ENCODE results near the gene CFAP299. TPM values are rescaled to one million over a fixed set of nuclear protein-coding genes. Genes with fewer than 3 reads are reported as not detected.
A peak's percentile ranks its signal among the peaks of the same experiment; 100 is the strongest.
"Not testable (repeated sequence)": the region's sequence is repeated elsewhere in the genome, so short reads cannot be mapped to it uniquely, and the experiment has no call there.

Gene CFAP299
- total RNA-seq, 3 donors from 2014 or later = not detected

DNA sequence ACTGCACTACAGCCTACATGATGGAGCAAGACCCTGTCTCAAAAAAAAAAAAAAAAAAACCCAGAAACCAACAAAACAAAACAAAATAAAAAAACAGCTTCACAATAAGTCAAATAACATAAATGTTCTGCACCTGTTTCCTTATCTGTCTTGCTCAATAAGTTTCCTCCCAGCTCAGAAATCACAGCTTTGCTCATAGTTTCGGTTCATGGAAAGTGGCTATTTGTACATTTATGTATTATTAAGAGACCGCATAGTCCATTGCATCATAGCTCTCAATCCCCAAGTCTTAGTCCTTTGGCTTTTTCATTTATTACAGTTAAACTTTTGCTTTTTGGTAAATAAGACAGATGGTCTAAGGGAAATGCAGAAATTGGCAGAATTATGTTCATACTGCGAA lies 24.4 kb upstream of the CFAP299 start:
- no peak for DNase-seq
- no peaks in the 10 kb centered on the region for H3K36me3 Mint-ChIP-seq (ENCODE audit: insufficient read depth)
- H3K27me3 Mint-ChIP-seq (ENCODE audit: low read depth) = peaks cover 30% of the 10 kb centered on the region
- H3K4me3 Mint-ChIP-seq = no peak overlapping the region
- no peaks in the 10 kb centered on the region for H3K4me1 Mint-ChIP-seq (ENCODE audit: low read depth)
- ATAC-seq = no peak
- H3K9me3 Mint-ChIP-seq = no peaks in the 10 kb centered on the region

DNA sequence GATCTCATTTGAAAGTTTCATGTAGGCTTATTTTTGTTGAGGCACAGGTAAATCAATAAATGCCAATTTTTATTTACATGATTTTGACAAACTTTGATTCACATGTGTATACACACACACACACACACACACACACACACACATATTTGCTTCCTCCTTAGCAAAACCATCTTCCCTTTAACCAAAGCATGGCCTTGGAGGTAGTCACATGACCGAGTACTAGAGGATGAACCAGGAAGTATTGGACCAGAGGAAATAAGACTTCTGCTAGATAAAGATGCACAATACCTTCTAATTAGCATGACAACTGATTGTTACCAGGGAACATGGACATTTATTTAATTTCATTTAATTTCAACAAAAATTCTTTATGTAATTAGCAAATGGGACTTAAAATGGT lies 23.4 kb upstream of the CFAP299 start:
- ATAC-seq = no peak
- no peaks in the 10 kb centered on the region for H3K9me3 Mint-ChIP-seq
- no peak overlapping the region for H3K4me3 Mint-ChIP-seq
- H3K4me1 Mint-ChIP-seq (ENCODE audit: low read depth) = no peaks in the 10 kb centered on the region
- DNase-seq = no peak
- no peaks in the 10 kb centered on the region for H3K36me3 Mint-ChIP-seq (ENCODE audit: insufficient read depth)
- H3K27me3 Mint-ChIP-seq (ENCODE audit: low read depth) = peaks cover 23% of the 10 kb centered on the region

DNA sequence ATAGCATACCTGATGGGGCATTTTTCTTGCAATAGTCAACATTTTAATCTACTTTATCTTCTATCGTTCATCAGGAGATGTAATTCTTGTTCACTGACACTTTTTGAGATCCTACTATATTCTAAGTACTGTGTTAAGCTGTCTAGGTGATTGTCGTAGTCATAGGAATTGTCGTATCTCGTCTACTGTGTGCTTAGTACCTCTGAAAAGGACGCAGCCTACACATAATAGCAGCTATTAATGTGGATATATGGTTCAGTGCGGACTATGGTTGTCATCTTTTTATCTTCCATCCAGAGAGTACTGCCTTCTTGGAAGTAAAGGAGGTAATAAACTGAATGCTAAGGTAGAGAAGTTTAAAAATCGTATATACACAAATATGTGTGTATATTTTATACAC lies 21.9 kb upstream of the CFAP299 start:
- Mint-ChIP-seq H3K36me3 (ENCODE audit: insufficient read depth) (no peaks in the 10 kb centered on the region), H3K9me3 (no peaks in the 10 kb centered on the region), H3K27me3 (ENCODE audit: low read depth) (peaks cover 17% of the 10 kb centered on the region), H3K4me3 (no peak overlapping the region), H3K4me1 (ENCODE audit: low read depth) (no peaks in the 10 kb centered on the region)
- DNase-seq (no peak), ATAC-seq (no peak)

- not testable (repeated sequence) for DNase-seq; H3K9me3 Mint-ChIP-seq; ATAC-seq; H3K4me3 Mint-ChIP-seq; H3K36me3 Mint-ChIP-seq (ENCODE audit: insufficient read depth); H3K4me1 Mint-ChIP-seq (ENCODE audit: low read depth)
- peaks cover 11% of the 10 kb centered on the region for H3K27me3 Mint-ChIP-seq (ENCODE audit: low read depth)
These were observed 19.7 kb upstream of the CFAP299 start for GRCh38 chr4:80315848-80316247.

- H3K27me3 Mint-ChIP-seq (ENCODE audit: low read depth) = peaks cover 8% of the 10 kb centered on the region
- peaks cover 3% of the 10 kb centered on the region for H3K4me1 Mint-ChIP-seq (ENCODE audit: low read depth)
- DNase-seq (no peak), ATAC-seq (no peak)
- H3K4me3 Mint-ChIP-seq = no peak overlapping the region
- no peaks in the 10 kb centered on the region for H3K36me3 Mint-ChIP-seq (ENCODE audit: insufficient read depth)
- H3K9me3 Mint-ChIP-seq = no peaks in the 10 kb centered on the region
These were observed 14.2 kb upstream of the CFAP299 start for GRCh38 chr4:80321341-80321740.

DNA sequence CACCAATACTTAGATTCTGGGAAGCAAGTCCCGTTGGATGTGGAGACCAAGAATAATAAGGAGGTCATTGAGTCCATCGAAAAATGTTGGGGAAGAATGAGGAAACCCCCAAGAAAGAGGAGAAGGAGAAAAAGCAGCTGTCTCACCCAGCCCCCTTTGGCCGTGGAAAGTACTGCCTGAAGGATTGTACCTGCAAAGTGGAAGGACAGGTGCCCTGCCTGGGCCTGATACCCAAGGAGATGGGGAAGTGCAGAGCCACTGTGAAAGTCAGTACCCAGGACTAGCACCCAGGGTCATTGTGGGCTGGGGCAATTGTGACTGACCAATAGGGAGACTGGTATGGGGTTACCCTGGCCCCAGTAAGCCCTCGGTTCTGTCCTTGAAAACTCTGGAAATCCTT lies 13.8 kb upstream of the CFAP299 start:
- no peak overlapping the region for H3K4me3 Mint-ChIP-seq
- DNase-seq = no peak

DNA sequence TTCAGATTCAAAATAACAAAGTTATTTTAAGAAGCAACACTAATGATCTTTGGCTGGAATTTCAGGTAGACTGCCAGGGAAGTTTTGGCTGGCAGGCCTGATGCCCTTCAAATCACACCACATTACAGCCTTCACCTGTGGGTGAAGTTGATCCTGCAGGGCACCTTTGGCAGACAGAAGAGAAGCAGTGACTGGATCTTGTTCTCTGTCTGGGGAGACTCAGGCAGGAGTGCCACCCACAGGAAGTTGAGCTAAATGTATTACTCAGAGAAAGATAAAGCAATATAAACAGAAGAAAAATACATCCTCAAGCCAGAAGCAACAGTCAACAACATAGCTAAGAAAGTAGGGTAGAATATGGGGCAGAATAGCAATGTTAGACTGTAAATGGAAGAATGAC lies 12.8 kb upstream of the CFAP299 start:
- H3K36me3 Mint-ChIP-seq (ENCODE audit: insufficient read depth) = no peaks in the 10 kb centered on the region
- peaks cover 3% of the 10 kb centered on the region for H3K4me1 Mint-ChIP-seq (ENCODE audit: low read depth)
- H3K27me3 Mint-ChIP-seq (ENCODE audit: low read depth) = peaks cover 8% of the 10 kb centered on the region
- no peak overlapping the region for H3K4me3 Mint-ChIP-seq
- no peak for DNase-seq
- H3K9me3 Mint-ChIP-seq = no peaks in the 10 kb centered on the region
- ATAC-seq = no peak

More for the DNA sequence above, 13.8 kb upstream of the CFAP299 start:
- H3K27me3 Mint-ChIP-seq (ENCODE audit: low read depth) = peaks cover 8% of the 10 kb centered on the region
- ATAC-seq = no peak
- no peaks in the 10 kb centered on the region for H3K9me3 Mint-ChIP-seq
- H3K4me1 Mint-ChIP-seq (ENCODE audit: low read depth) = peaks cover 3% of the 10 kb centered on the region
- no peaks in the 10 kb centered on the region for H3K36me3 Mint-ChIP-seq (ENCODE audit: insufficient read depth)

DNA sequence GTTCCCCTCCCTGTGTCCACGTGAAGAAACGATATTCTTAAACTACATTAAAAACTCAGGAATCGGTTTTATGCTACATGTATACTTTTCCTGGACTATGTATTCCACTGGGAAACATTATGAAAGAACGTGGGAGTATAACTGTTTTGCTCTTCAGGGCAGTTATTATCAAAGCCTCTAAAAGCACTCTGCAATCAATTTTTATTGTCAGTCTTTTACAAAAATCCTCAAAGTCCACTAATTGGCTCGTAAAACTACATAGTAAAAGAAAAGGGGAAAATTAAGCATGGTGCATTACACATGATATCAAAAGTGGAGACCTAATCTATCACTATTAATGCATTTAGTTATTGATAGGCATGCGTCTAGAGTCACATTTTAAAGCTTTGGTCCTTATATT lies 11.4 kb upstream of the CFAP299 start:
- no peak for DNase-seq
- Mint-ChIP-seq H3K9me3 (no peaks in the 10 kb centered on the region), H3K36me3 (ENCODE audit: insufficient read depth) (no peaks in the 10 kb centered on the region), H3K4me1 (ENCODE audit: low read depth) (peaks cover 3% of the 10 kb centered on the region), H3K4me3 (no peak overlapping the region), H3K27me3 (ENCODE audit: low read depth) (peaks cover 7% of the 10 kb centered on the region)
- no peak for ATAC-seq

- no peak for DNase-seq
- no peak overlapping the region for H3K4me3 Mint-ChIP-seq
- no peaks in the 10 kb centered on the region for H3K36me3 Mint-ChIP-seq (ENCODE audit: insufficient read depth)
- H3K9me3 Mint-ChIP-seq = no peaks in the 10 kb centered on the region
- ATAC-seq = no peak
- peaks cover 17% of the 10 kb centered on the region for H3K27me3 Mint-ChIP-seq (ENCODE audit: low read depth)
- peaks cover 12% of the 10 kb centered on the region for H3K4me1 Mint-ChIP-seq (ENCODE audit: low read depth)
These were observed 3.8 kb upstream of the CFAP299 start for GRCh38 chr4:80331693-80332092.

GRCh38 chr4:80333121-80333520 lies 2.4 kb upstream of the CFAP299 start:
- no peaks in the 10 kb centered on the region for H3K9me3 Mint-ChIP-seq
- ATAC-seq = no peak
- no peaks in the 10 kb centered on the region for H3K36me3 Mint-ChIP-seq (ENCODE audit: insufficient read depth)

GRCh38 chr4:80334568-80334967 lies 962 bp upstream of the CFAP299 start:
- no peaks in the 10 kb centered on the region for H3K9me3 Mint-ChIP-seq
- ATAC-seq = no peak
- no peaks in the 10 kb centered on the region for H3K36me3 Mint-ChIP-seq (ENCODE audit: insufficient read depth)
- no peak for DNase-seq
- peaks cover 23% of the 10 kb centered on the region for H3K27me3 Mint-ChIP-seq (ENCODE audit: low read depth)
- H3K4me1 Mint-ChIP-seq (ENCODE audit: low read depth) = peaks cover 12% of the 10 kb centered on the region
- H3K4me3 Mint-ChIP-seq = no peak overlapping the region

More at GRCh38 chr4:80333121-80333520, 2.4 kb upstream of the CFAP299 start:
- DNase-seq = no peak
- Mint-ChIP-seq H3K4me3 (no peak overlapping the region), H3K27me3 (ENCODE audit: low read depth) (peaks cover 18% of the 10 kb centered on the region), H3K4me1 (ENCODE audit: low read depth) (peaks cover 12% of the 10 kb centered on the region)

GRCh38 chr4:80335226-80335553 lies 340 bp upstream of the CFAP299 start:
- H3K27me3 Mint-ChIP-seq (ENCODE audit: low read depth) = peaks cover 23% of the 10 kb centered on the region
- H3K9me3 Mint-ChIP-seq = no peaks in the 10 kb centered on the region
- DNase-seq = no peak
- H3K4me1 Mint-ChIP-seq (ENCODE audit: low read depth) = peaks cover 12% of the 10 kb centered on the region
- H3K4me3 Mint-ChIP-seq = peak overlapping the region; percentile 79
- no peak for ATAC-seq
- no peaks in the 10 kb centered on the region for H3K36me3 Mint-ChIP-seq (ENCODE audit: insufficient read depth)

DNA sequence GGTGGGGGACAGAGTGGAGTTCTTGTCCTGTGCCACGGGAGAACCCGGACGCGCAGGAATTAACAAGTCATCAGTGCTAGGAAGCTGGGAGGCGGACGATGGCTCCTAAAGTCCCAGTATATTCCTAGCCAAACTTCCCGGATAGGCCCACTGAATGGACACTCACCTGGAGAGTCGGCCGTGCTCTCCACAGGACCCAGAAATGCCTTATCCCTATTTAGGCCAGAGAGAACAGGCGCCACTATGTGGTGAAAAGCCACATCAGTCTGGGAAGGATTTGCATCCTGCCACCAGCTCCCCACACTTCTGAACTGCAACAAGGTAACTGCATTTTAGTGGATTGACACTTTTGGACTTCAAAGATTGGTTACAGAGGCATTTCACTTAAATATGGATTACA lies 1.1 kb downstream of the CFAP299 start:
- H3K4me1 Mint-ChIP-seq (ENCODE audit: low read depth) = peaks cover 12% of the 10 kb centered on the region
- H3K27me3 Mint-ChIP-seq (ENCODE audit: low read depth) = peaks cover 23% of the 10 kb centered on the region
- no peaks in the 10 kb centered on the region for H3K36me3 Mint-ChIP-seq (ENCODE audit: insufficient read depth)
- no peak for DNase-seq
- no peak for ATAC-seq
- peaks cover under 1% of the 10 kb centered on the region for H3K9me3 Mint-ChIP-seq
- no peak overlapping the region for H3K4me3 Mint-ChIP-seq

DNA sequence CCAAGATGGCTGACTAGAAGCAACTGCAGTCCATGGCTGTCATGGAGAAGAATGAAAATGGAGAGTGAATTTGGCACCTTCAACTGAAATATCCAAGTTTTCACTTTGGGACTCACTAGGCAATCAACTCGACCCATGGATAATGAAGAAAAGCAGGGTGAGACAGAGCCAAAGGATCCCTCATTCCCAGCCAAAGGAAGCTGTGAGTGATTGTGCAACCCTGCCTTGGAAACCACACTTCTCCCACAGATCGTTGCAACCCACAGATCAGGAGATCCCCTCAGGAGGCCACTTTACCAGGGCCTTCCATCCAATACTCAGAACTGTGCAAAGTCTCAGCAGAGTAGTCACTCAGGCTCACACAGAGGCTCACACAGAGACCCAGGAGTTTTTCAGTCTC lies 4.5 kb downstream of the CFAP299 start:
- H3K27me3 Mint-ChIP-seq (ENCODE audit: low read depth) = peaks cover 20% of the 10 kb centered on the region
- H3K36me3 Mint-ChIP-seq (ENCODE audit: insufficient read depth) = no peaks in the 10 kb centered on the region
- DNase-seq = no peak
- H3K4me1 Mint-ChIP-seq (ENCODE audit: low read depth) = peaks cover 22% of the 10 kb centered on the region
- no peak overlapping the region for H3K4me3 Mint-ChIP-seq
- peaks cover 20% of the 10 kb centered on the region for H3K9me3 Mint-ChIP-seq
- no peak for ATAC-seq

DNA sequence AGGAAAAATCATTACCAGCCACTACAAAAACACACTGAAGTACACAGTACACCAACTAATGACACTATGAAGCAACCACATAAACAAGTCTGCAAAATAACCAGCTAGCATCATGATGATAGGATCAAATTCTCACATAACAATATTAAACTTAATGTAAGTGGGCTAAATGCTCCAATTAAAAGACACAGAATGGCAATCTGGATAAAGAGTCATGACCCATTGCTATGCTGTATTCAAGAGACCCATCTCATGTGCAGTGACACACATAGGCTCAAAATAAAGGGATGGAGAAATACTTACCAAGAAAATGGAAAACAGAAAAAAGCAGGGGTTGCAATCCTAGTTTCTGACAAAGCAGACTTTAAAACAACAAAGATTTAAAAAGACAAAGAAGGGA lies 7.2 kb downstream of the CFAP299 start:
- not testable (repeated sequence) for H3K4me1 Mint-ChIP-seq (ENCODE audit: low read depth); H3K4me3 Mint-ChIP-seq; ATAC-seq; H3K36me3 Mint-ChIP-seq (ENCODE audit: insufficient read depth); DNase-seq
- Mint-ChIP-seq H3K9me3 (peaks cover 20% of the 10 kb centered on the region), H3K27me3 (ENCODE audit: low read depth) (peaks cover 20% of the 10 kb centered on the region)

DNA sequence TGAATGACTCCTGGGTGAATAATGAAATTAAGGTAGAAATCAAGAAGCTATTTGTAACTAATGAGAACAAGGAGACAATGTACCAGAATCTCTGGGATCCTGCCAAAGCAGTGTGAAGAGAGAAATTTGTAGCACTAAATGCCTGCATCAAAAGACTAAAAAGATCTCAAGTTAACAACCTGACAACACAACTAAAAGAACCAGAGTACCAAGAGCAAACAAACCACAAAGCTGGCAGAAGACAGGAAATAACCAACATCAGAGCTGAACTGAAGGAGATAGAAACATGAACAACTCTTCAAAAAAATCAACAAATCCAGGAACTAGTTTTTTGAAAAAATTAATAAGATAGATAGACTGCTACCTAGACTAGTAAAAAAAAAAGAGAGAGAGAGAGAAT lies 8.4 kb downstream of the CFAP299 start:
- no peak for DNase-seq
- Mint-ChIP-seq H3K4me3 (no peak overlapping the region), H3K27me3 (ENCODE audit: low read depth) (peaks cover 23% of the 10 kb centered on the region), H3K4me1 (ENCODE audit: low read depth) (peaks cover 10% of the 10 kb centered on the region), H3K36me3 (ENCODE audit: insufficient read depth) (no peaks in the 10 kb centered on the region), H3K9me3 (peaks cover 20% of the 10 kb centered on the region)
- no peak for ATAC-seq

Measured in activated T-cell treated with anti-CD3 and anti-CD28 coated beads, Interleukin-2, amount 50 U/mL, for 4 hours (primary cell).